Prostate gland (tissue), 2 donors: ENCODE measurements around the gene PSMB5. TPM values are rescaled to one million over a fixed set of nuclear protein-coding genes. Genes with fewer than 3 reads are reported as not detected.
A peak's percentile ranks its signal among the peaks of the same experiment; 100 is the strongest.

Source experiments
- DNase-seq: peaks from one replicate; pipeline ENCODE4 v3.0.0-alpha.2; 2019; ENCODE audit warnings: low spot score
- H3K27ac ChIP-seq, 2 donors: fragments of 200-600 bp; sonication (generic); 2 replicates each; pipeline ENCODE4 v1.5.1; 2017 to 2019
- H3K27me3 ChIP-seq: fragments of 200-600 bp; sonication (generic); replicated peaks from 2 replicates; pipeline ENCODE4 v1.5.1; 2019; ENCODE audit not compliant: insufficient read depth
- H3K36me3 ChIP-seq, 2 donors: fragments of 200-600 bp; sonication (generic); 1 replicate in 1 of 2; 2 replicates in 1 of 2; pipeline versions ENCODE4 v1.5.1 to v1.8.1; 2017 to 2019
- H3K4me1 ChIP-seq: fragments of 200-600 bp; sonication (generic); replicated peaks from 2 replicates; pipeline ENCODE4 v1.5.1; 2019
- H3K4me3 ChIP-seq, 2 donors: fragments of 200-600 bp; sonication (generic); 2 replicates each; pipeline ENCODE4 v1.5.1; 2017 to 2019
- H3K9me3 ChIP-seq: fragments of 200-600 bp; sonication (generic); 2 replicates; pipeline ENCODE4 v1.5.1; 2017
- CTCF ChIP-seq, 4 experiments: fragments of 200-600 bp in 2 of 4; fragments of 450-650 bp in 2 of 4; sonication (generic) in 2 of 4; IDR thresholded peaks; 1 replicate in 3 of 4; 2 replicates in 1 of 4; pipeline ENCODE4 v1.5.1; 2016 to 2019; ENCODE audit warnings: antibody characterized with exemption in 4 of 4, mild to moderate bottlenecking in 2 of 4, moderate library complexity in 2 of 4
- POLR2A ChIP-seq: fragments of 450-650 bp; IDR thresholded peaks from one replicate; pipeline ENCODE4 v1.6.1; 2016; ENCODE audit warnings: antibody characterized with exemption, mild to moderate bottlenecking
- POLR2AphosphoS5 ChIP-seq: sonication (generic); formaldehyde crosslinking; IDR thresholded peaks from one replicate; pipeline ENCODE4 v1.6.1; 2017; ENCODE audit warnings: antibody characterized with exemption
- WGBS: methylation state at CpG from one replicate; pipeline ENCODE4 v1.1.5; 2018; 5-methylcytosine and 5-hydroxymethylcytosine counted together
- intact Hi-C: fragments of 100-400 bp; cut with DNase I; formaldehyde crosslinking; loops from one replicate; pipeline ENCODE4 v1.14.2; 2022
- total RNA-seq, 2 donors: library from RNA; depleted of rRNA; stranded (reverse); fragments of >200 nt; gene quantifications; one replicate each; pipeline ENCODE4 v1.1.0, GENCODE V29; 2016

Gene PSMB5
- total RNA-seq, 2 donors from 2014 or later: 124 to 152 TPM

DNA sequence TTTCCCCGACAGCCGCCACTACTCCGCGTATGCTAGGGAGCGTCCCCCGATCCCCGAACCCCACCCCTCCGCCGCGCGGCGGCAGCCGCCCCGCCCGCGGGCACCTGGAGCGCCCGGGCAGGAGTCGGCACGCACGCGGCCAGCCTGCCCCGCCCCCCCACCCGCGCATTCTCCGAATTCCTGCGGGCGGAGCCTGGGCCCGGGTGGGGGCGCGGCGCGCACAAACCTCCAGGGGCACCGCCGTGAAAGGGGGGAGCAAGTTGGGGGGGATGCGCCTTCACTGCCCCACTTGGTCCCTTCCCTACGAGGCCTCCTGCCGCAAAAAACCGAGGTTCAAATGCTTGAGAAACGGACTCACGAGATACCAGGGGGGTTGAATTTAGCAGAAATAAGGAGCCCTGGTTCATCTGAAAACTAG is 54.0 kb downstream of the PSMB5 start:
- intact Hi-C loops: no loop called here
- H3K4me3 ChIP-seq: peak overlapping the region; percentile 57 to 62
- TF ChIP-seq CTCF (IDR thresholded peaks at IDR 0.05) (no peak), POLR2AphosphoS5 (no peak), POLR2A (no peak)
- no peaks in the 10 kb centered on the region for H3K9me3 ChIP-seq
- peak; percentile 60 for DNase-seq
- WGBS: under 1% methylated on average over 31 of the region's 41 CpGs
- no peaks in the 10 kb centered on the region for H3K27me3 ChIP-seq
- peaks cover 4% of the 10 kb centered on the region for H3K4me1 ChIP-seq
- H3K27ac ChIP-seq: peak overlapping the region; percentile 76 to 86
- H3K36me3 ChIP-seq: no peaks in the 10 kb centered on the region

- no peak for DNase-seq
- Histone ChIP-seq H3K27ac (peak overlapping the region; percentile 76 to 86), H3K9me3 (no peaks in the 10 kb centered on the region), H3K4me1 (peaks cover 4% of the 10 kb centered on the region), H3K27me3 (no peaks in the 10 kb centered on the region), H3K4me3 (peak overlapping the region; percentile 57 to 62), H3K36me3 (no peaks in the 10 kb centered on the region)
- TF ChIP-seq POLR2AphosphoS5: no peak
- no peak for TF ChIP-seq POLR2A
- no peak for TF ChIP-seq CTCF (IDR thresholded peaks at IDR 0.05)
- intact Hi-C loops: loop anchor here (5.0 kb wide), 1 partner anchor 108 kb away; the partner anchor contains the start of gene LRP10
- WGBS: 35% methylated on average over 8 of the region's 8 CpGs
Measured at GRCh38 chr14:22979748-22980392, 54.8 kb downstream of the PSMB5 start.

- Histone ChIP-seq H3K36me3 (no peaks in the 10 kb centered on the region), H3K9me3 (no peaks in the 10 kb centered on the region), H3K4me3 (peak overlapping the region in 1 of 2 donors; percentile 57), H3K4me1 (peaks cover 4% of the 10 kb centered on the region), H3K27me3 (no peaks in the 10 kb centered on the region), H3K27ac (peak overlapping the region; percentile 76 to 86)
- WGBS: 31% methylated on average over 5 of the region's 5 CpGs
- DNase-seq: peak; percentile 77
- TF ChIP-seq POLR2A: no peak
- no peak for TF ChIP-seq CTCF (IDR thresholded peaks at IDR 0.05)
- peak; percentile 65 for TF ChIP-seq POLR2AphosphoS5
- intact Hi-C loops: loop anchor here (5.0 kb wide), 1 partner anchor 107 kb away; the partner anchor contains the start of gene LRP10
Measured at GRCh38 chr14:22978981-22979671, 55.6 kb downstream of the PSMB5 start.

GRCh38 chr14:22978487-22978837 is 56.2 kb downstream of the PSMB5 start:
- no peaks in the 10 kb centered on the region for H3K36me3 ChIP-seq
- TF ChIP-seq POLR2A (no peak), POLR2AphosphoS5 (no peak), CTCF (IDR thresholded peaks at IDR 0.05) (no peak)
- H3K4me3 ChIP-seq: no peak overlapping the region
- H3K4me1 ChIP-seq: peaks cover 4% of the 10 kb centered on the region
- intact Hi-C loops: loop anchor here (5.0 kb wide), 1 partner anchor 106 kb away; the partner anchor contains the start of gene LRP10
- no peaks in the 10 kb centered on the region for H3K9me3 ChIP-seq
- no peaks in the 10 kb centered on the region for H3K27me3 ChIP-seq
- 25% methylated on average over 3 of the region's 3 CpGs for WGBS
- no peak for DNase-seq
- peak overlapping the region; percentile 76 to 86 for H3K27ac ChIP-seq
